ENCODE results near the gene RUFY3. TPM values are rescaled to one million over a fixed set of nuclear protein-coding genes. Genes with fewer than 3 reads are reported as not detected.
"Not testable (repeated sequence)": the region's sequence is repeated elsewhere in the genome, so short reads cannot be mapped to it uniquely, and the experiment has no call there.

RUFY3 gene
- total RNA-seq, 1 donor from 2014 or later = 80.9 TPM

- Histone ChIP-seq H3K4me2 (no peak overlapping the region), H3K79me2 (ENCODE audit: low read depth) (no peaks in the 10 kb centered on the region)
Measured at GRCh38 chr4:70768301-70768948, 46.7 kb downstream of the RUFY3 start.

DNA sequence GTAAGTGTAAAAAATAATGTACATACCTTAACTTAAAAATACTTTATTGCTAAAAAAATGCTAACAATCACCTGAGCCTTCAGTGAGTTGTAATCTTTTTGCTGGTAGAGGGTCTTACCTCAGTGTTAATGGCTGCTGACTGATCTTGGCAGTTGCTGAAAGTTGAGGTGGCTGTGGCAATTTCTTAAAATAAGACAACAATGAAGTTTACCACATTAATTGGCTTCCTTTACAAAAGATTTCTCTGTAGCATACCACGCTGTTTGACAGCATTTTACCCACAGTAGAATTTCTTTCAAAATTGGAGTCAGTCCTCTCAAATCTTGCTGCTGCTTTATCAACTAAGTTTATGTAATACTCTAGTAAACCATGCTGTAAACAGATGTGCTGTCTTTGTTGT lies 47.6 kb downstream of the RUFY3 start:
- peaks cover 34% of the 10 kb centered on the region for H3K36me3 Mint-ChIP-seq
- not testable (repeated sequence) for DNase-seq (ENCODE audit: low spot score); H3K4me3 ChIP-seq; H3K27me3 Mint-ChIP-seq (ENCODE audit: insufficient read depth, low read depth); H3K4me1 ChIP-seq; H3K4me3 Mint-ChIP-seq; H3K9me3 ChIP-seq (ENCODE audit: low read depth); H3K4me2 ChIP-seq; H3K4me1 Mint-ChIP-seq; H4K20me1 ChIP-seq (ENCODE audit: low read depth); H3K79me2 ChIP-seq (ENCODE audit: low read depth); H3K9ac ChIP-seq; H3K27me3 ChIP-seq; H3K27ac Mint-ChIP-seq; H2AFZ ChIP-seq (replicated peaks); H3K9me3 Mint-ChIP-seq; H3K27ac ChIP-seq; H3F3A ChIP-seq (ENCODE audit: low read depth); H3K36me3 ChIP-seq

More at GRCh38 chr4:70768301-70768948, 46.7 kb downstream of the RUFY3 start:
- no peaks in the 10 kb centered on the region for H3K9me3 ChIP-seq (ENCODE audit: low read depth)
- no peaks in the 10 kb centered on the region for H3K36me3 ChIP-seq
- no peaks in the 10 kb centered on the region for H4K20me1 ChIP-seq (ENCODE audit: low read depth)
- DNase-seq (ENCODE audit: low spot score) = no peak
- H3K27ac Mint-ChIP-seq = no peak overlapping the region
- H3K9ac ChIP-seq = no peak overlapping the region
- H3K4me1 Mint-ChIP-seq = no peaks in the 10 kb centered on the region
- TF ChIP-seq, protein P1, sequence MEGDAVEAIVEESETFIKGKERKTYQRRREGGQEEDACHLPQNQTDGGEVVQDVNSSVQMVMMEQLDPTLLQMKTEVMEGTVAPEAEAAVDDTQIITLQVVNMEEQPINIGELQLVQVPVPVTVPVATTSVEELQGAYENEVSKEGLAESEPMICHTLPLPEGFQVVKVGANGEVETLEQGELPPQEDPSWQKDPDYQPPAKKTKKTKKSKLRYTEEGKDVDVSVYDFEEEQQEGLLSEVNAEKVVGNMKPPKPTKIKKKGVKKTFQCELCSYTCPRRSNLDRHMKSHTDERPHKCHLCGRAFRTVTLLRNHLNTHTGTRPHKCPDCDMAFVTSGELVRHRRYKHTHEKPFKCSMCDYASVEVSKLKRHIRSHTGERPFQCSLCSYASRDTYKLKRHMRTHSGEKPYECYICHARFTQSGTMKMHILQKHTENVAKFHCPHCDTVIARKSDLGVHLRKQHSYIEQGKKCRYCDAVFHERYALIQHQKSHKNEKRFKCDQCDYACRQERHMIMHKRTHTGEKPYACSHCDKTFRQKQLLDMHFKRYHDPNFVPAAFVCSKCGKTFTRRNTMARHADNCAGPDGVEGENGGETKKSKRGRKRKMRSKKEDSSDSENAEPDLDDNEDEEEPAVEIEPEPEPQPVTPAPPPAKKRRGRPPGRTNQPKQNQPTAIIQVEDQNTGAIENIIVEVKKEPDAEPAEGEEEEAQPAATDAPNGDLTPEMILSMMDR (IDR thresholded peaks at IDR 0.05) = no peak
- TF ChIP-seq EZH2phosphoT487 (IDR thresholded peaks at IDR 0.05) (no peak), EZH2 (IDR thresholded peaks at IDR 0.05) (no peak)
- no peak overlapping the region for H3K4me3 Mint-ChIP-seq
- no peak overlapping the region for H3K4me3 ChIP-seq
- no peaks in the 10 kb centered on the region for H3K4me1 ChIP-seq
- no peaks in the 10 kb centered on the region for H3F3A ChIP-seq (ENCODE audit: low read depth)
- H3K9me3 Mint-ChIP-seq = no peaks in the 10 kb centered on the region
- peaks cover 43% of the 10 kb centered on the region for H3K36me3 Mint-ChIP-seq
- H3K27me3 ChIP-seq = no peaks in the 10 kb centered on the region
- no peaks in the 10 kb centered on the region for H3K27me3 Mint-ChIP-seq (ENCODE audit: insufficient read depth, low read depth)
- no peak overlapping the region for H3K27ac ChIP-seq
- no peak overlapping the region for H2AFZ ChIP-seq (replicated peaks)

DNA sequence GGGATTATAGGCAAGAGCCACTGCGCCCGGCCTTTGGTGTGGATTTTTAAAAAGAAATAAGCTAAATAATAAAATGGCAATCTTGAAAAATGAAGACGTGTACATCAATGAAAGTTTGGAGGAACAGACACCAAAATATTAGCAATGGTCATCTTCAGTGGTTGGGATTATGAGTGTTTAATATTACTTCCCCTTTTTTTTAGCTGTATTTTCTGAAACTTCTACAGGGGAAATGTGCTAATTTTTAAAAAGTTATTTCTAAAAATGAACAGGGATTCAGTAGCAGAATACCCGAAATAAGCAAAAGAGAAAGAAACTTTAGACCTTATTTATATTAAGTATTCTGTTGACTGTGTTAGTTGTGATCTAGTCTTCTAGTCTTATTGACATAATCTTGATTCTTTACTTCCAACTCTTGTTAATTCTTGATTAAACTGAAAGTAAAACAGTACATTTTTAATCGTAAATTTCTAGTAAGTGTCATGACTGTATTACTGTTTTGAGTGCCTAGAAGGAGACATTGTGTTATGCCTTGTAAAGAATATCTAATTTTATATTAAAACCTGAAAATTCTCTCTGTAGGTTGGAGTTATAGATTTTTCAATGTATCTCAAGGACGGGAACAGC lies 51.3 kb downstream of the RUFY3 start:
- Histone ChIP-seq H3K4me2 (no peak overlapping the region), H3K36me3 (no peaks in the 10 kb centered on the region), H3K9ac (no peak overlapping the region), H2AFZ (replicated peaks) (no peak overlapping the region), H3K9me3 (ENCODE audit: low read depth) (no peaks in the 10 kb centered on the region), H3K79me2 (ENCODE audit: low read depth) (no peaks in the 10 kb centered on the region), H3K27ac (no peak overlapping the region), H3K27me3 (no peaks in the 10 kb centered on the region), H3K4me1 (no peaks in the 10 kb centered on the region), H3F3A (ENCODE audit: low read depth) (no peaks in the 10 kb centered on the region), H3K4me3 (no peak overlapping the region), H4K20me1 (ENCODE audit: low read depth) (no peaks in the 10 kb centered on the region)
- H3K27ac Mint-ChIP-seq = no peak overlapping the region
- no peak overlapping the region for H3K4me3 Mint-ChIP-seq
- no peaks in the 10 kb centered on the region for H3K4me1 Mint-ChIP-seq
- H3K9me3 Mint-ChIP-seq = no peaks in the 10 kb centered on the region
- TF ChIP-seq EZH2phosphoT487 (IDR thresholded peaks at IDR 0.05) (no peak), EZH2 (IDR thresholded peaks at IDR 0.05) (no peak)
- TF ChIP-seq, protein P1 (IDR thresholded peaks at IDR 0.05) = no peak
- H3K27me3 Mint-ChIP-seq (ENCODE audit: insufficient read depth, low read depth) = no peaks in the 10 kb centered on the region
- peaks cover 20% of the 10 kb centered on the region for H3K36me3 Mint-ChIP-seq
- DNase-seq (ENCODE audit: low spot score) = no peak

- Mint-ChIP-seq H3K27ac (no peak overlapping the region), H3K27me3 (ENCODE audit: insufficient read depth, low read depth) (no peaks in the 10 kb centered on the region), H3K4me1 (no peaks in the 10 kb centered on the region), H3K36me3 (peaks cover 16% of the 10 kb centered on the region), H3K9me3 (no peaks in the 10 kb centered on the region), H3K4me3 (no peak overlapping the region)
- Histone ChIP-seq H3K4me2 (no peak overlapping the region), H3K27me3 (no peaks in the 10 kb centered on the region), H3K9me3 (ENCODE audit: low read depth) (no peaks in the 10 kb centered on the region), H4K20me1 (ENCODE audit: low read depth) (no peaks in the 10 kb centered on the region), H3K79me2 (ENCODE audit: low read depth) (no peaks in the 10 kb centered on the region), H3K4me1 (no peaks in the 10 kb centered on the region), H3K36me3 (no peaks in the 10 kb centered on the region), H2AFZ (replicated peaks) (no peak overlapping the region), H3K4me3 (no peak overlapping the region), H3K27ac (no peak overlapping the region), H3K9ac (no peak overlapping the region), H3F3A (ENCODE audit: low read depth) (no peaks in the 10 kb centered on the region)
- TF ChIP-seq EZH2 (IDR thresholded peaks at IDR 0.05) = no peak
- no peak for TF ChIP-seq EZH2phosphoT487 (IDR thresholded peaks at IDR 0.05)
- TF ChIP-seq, protein P1 (IDR thresholded peaks at IDR 0.05) = no peak
- no peak for DNase-seq (ENCODE audit: low spot score)
Measured at GRCh38 chr4:70778888-70779422, 57.2 kb downstream of the RUFY3 start.
